Measurements from ENCODE around the gene ATP2A3. TPM values are rescaled to one million over a fixed set of nuclear protein-coding genes. Genes with fewer than 3 reads are reported as not detected.
A peak's percentile ranks its signal among the peaks of the same experiment; 100 is the strongest.

The ATP2A3 gene
- total and polyA plus RNA-seq, 2 donors (not counting 3 experiments of a cell fraction or from before 2014, with no cell fraction given) = 0.37 to 0.55 TPM

DNA sequence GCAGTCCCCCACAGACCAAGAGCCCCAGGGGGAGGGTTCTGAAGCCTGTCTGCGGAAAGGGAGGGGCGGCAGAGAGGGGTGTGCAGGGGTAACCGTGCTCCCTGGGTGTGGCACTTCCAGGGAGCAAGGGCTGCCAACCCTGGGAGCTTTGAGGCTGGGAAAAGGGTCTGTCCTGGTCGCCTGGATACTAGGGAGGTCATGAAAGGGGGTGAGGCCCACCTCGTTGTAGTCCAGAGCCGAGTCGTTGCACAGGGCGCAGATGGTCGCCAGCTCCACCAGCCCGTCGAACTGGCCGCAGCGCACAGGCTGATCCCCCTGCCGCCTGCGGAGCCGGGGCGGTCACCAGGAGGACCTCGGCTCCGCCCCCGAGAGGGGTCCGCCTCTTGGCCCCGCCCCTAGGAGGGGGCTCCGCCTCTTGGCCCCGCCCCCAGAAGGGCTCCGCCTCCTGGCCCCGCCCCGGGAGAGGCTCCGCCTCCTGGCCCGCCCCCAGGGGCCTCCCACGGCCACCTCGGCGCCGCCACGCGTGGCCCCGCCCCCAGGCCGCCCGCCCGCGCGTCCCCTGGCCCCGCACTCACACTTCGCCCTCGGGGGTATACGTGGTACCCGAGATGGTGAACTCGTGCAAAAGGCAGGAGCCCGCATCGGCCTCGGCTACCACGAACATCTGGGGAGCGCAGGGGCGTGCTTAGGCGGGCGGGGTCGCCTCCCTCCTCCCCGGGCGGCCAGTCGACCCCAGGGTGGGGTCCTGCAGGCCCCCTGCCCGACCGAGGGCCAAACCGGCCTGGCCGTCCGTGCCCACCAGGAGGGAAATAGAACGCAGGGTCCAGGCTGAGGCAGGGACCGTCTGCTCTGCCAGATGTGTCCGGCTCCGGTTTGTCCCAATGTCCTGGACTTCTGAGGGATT lies 19.5 kb downstream of the ATP2A3 start:
- no peaks in the 10 kb centered on the region for H3K27me3 ChIP-seq (ENCODE audit: control insufficient read depth in 2 of 2, insufficient read depth in 2 of 2, low read length in 2 of 2)
- peak overlapping the region; percentile 12 for H3K9ac ChIP-seq (replicated peaks; ENCODE audit: extremely low read depth, insufficient read depth, low read length)
- DNase-seq (ENCODE audit: low read depth, low spot score) (peak; percentile 63), FAIRE-seq (peak; percentile 83)
- intact Hi-C loops (cut with micrococcal nuclease) = loop anchor here (1.0 to 2.0 kb wide), 2 partner anchors 9 to 40 kb away; no protein-coding TSS in a partner anchor
- TF ChIP-seq FOS (IDR thresholded peaks at IDR 0.05; ENCODE audit: borderline replicate concordance, insufficient read depth, low read length) (no peak), MYC (IDR thresholded peaks at IDR 0.05; ENCODE audit: low read depth, low read length) (no peak), GATA2 (IDR thresholded peaks at IDR 0.05; ENCODE audit: insufficient read depth, insufficient read length, low read depth, low read length) (no peak), POLR2AphosphoS5 (IDR thresholded peaks at IDR 0.05; ENCODE audit: insufficient read depth, low read depth, low read length) (no peak), POLR2A (IDR thresholded peaks at IDR 0.05; ENCODE audit: low read depth, low read length) (no peak), EZH2 (IDR thresholded peaks at IDR 0.05; ENCODE audit: borderline replicate concordance, low read depth, low read length, severe bottlenecking) (no peak), JUN (IDR thresholded peaks at IDR 0.05; ENCODE audit: borderline replicate concordance, insufficient read depth, insufficient read length, low read depth) (no peak)
- TF ChIP-seq, protein P1, sequence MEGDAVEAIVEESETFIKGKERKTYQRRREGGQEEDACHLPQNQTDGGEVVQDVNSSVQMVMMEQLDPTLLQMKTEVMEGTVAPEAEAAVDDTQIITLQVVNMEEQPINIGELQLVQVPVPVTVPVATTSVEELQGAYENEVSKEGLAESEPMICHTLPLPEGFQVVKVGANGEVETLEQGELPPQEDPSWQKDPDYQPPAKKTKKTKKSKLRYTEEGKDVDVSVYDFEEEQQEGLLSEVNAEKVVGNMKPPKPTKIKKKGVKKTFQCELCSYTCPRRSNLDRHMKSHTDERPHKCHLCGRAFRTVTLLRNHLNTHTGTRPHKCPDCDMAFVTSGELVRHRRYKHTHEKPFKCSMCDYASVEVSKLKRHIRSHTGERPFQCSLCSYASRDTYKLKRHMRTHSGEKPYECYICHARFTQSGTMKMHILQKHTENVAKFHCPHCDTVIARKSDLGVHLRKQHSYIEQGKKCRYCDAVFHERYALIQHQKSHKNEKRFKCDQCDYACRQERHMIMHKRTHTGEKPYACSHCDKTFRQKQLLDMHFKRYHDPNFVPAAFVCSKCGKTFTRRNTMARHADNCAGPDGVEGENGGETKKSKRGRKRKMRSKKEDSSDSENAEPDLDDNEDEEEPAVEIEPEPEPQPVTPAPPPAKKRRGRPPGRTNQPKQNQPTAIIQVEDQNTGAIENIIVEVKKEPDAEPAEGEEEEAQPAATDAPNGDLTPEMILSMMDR (IDR thresholded peaks at IDR 0.05; ENCODE audit: extremely low read depth in 1 of 2, insufficient read depth in 1 of 2, low read depth in 1 of 2, low read length in 2 of 2) = no peak
- TF ChIP-seq, protein P2, sequence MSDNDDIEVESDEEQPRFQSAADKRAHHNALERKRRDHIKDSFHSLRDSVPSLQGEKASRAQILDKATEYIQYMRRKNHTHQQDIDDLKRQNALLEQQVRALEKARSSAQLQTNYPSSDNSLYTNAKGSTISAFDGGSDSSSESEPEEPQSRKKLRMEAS (IDR thresholded peaks at IDR 0.05; ENCODE audit: insufficient read depth, insufficient read length) = no peak
- H3K36me3 ChIP-seq (ENCODE audit: control insufficient read depth in 2 of 2, extremely low read depth in 1 of 2, insufficient read depth in 2 of 2, low read length in 2 of 2) = no peaks in the 10 kb centered on the region
- no peaks in the 10 kb centered on the region for H3K9me3 ChIP-seq (replicated peaks; ENCODE audit: control insufficient read depth, insufficient read depth, low read length)
- no peaks in the 10 kb centered on the region for H4K20me1 ChIP-seq (replicated peaks; ENCODE audit: control insufficient read depth, extremely low read depth, insufficient read depth, low read length)
- no peaks in the 10 kb centered on the region for H3K9me1 ChIP-seq (replicated peaks; ENCODE audit: control insufficient read depth, extremely low read depth, insufficient read depth, low read length)
- no peak overlapping the region for H3K27ac ChIP-seq (ENCODE audit: insufficient read depth, low read depth, low read length)
- dilution Hi-C loops (cut with MboI; ENCODE audit: extremely low pct_ligation_motif_present, low sequenced_read_pairs) = no loop called here
- H3K4me2 ChIP-seq (ENCODE audit: insufficient read depth, low read length) = peak overlapping the region; percentile 59
- H3K79me2 ChIP-seq (ENCODE audit: control insufficient read depth, insufficient read depth, low read length) = no peaks in the 10 kb centered on the region
- peak overlapping the region; percentile 86 for H2AFZ ChIP-seq (ENCODE audit: low read depth, low read length)
- H3K4me3 ChIP-seq (replicated peaks in 1 of 3; ENCODE audit: insufficient read depth in 1 of 3, low read depth in 1 of 3, low read length in 3 of 3) = peak overlapping the region in 2 of 3 experiments; percentile 36 to 40
- ChIA-PET POLR2A (no interaction called here), CTCF (interaction anchor here (1.1 kb wide), 1 partner anchor 20 kb away, joined by 3 read pairs; no protein-coding TSS in a partner anchor)
- no TSS peak for BruUV-seq (replicated peaks)
- peaks cover 3% of the 10 kb centered on the region for H3K4me1 ChIP-seq (ENCODE audit: control insufficient read depth, extremely low read depth, insufficient read depth, low read length)
